ENCODE data around the gene CTNND2. TPM values are rescaled to one million over a fixed set of nuclear protein-coding genes. Genes with fewer than 3 reads are reported as not detected.

CTNND2 gene
- total RNA-seq, 1 experiment from 2014 or later, result 7.0 TPM

GRCh38 chr5:11010429-11011210 lies 893.6 kb downstream of the CTNND2 start:
- H2BK15ac ChIP-seq (ENCODE audit: low read depth, low read length), result no peak overlapping the region
- no peaks in the 10 kb centered on the region for H3K9me3 ChIP-seq (ENCODE audit: control insufficient read depth, low read depth, low read length)
- H4K5ac ChIP-seq (ENCODE audit: insufficient read length, low read depth, low read length), result no peak overlapping the region
- Mint-ChIP-seq H3K4me1 (peaks cover 0 to 5% of the 10 kb centered on the region in 2 experiments; a peak in 1 of 4 replicates), H3K4me3 (no peak overlapping the region), H3K9me3 (no peaks in the 10 kb centered on the region; a peak in 1 of 5 replicates), H3K27me3 (ENCODE audit: low read depth) (peaks cover 5% of the 10 kb centered on the region), H3K27ac (no peak overlapping the region), H3K36me3 (ENCODE audit: insufficient read depth in 1 of 3, low read depth in 3 of 3) (no peaks in the 10 kb centered on the region)
- H2BK120ac ChIP-seq (ENCODE audit: low read depth, low read length, poor library complexity, severe bottlenecking), result no peak overlapping the region
- no peak overlapping the region for H3K18ac ChIP-seq (ENCODE audit: insufficient read length, low read depth, low read length)
- no peaks in the 10 kb centered on the region for H3K79me1 ChIP-seq (ENCODE audit: insufficient read depth, low read depth, low read length, poor library complexity, severe bottlenecking)
- H2BK12ac ChIP-seq (ENCODE audit: insufficient read length, low read depth, low read length), result no peak overlapping the region
- H2BK5ac ChIP-seq (ENCODE audit: insufficient read length, low read length), result no peak overlapping the region
- no peak overlapping the region for H3K23ac ChIP-seq (ENCODE audit: insufficient read length, low read depth, low read length)
- H3K9ac ChIP-seq (ENCODE audit: extremely low read depth, insufficient read length, low read length), result no peak overlapping the region
- H4K8ac ChIP-seq (replicated peaks; ENCODE audit: insufficient read length, low read depth, low read length), result no peak overlapping the region
- WGBS (ENCODE audit: extremely low coverage, insufficient read length, low lambda C conversion rate), result no CpG with 5 or more reads among the region's 7 CpGs
- no peak overlapping the region for H2AFZ ChIP-seq (ENCODE audit: low read length)
- no peaks in the 10 kb centered on the region for H3K4me1 ChIP-seq (ENCODE audit: insufficient read depth, low read length)
- no peak overlapping the region for H3T11ph ChIP-seq (ENCODE audit: low read length)
- no peak overlapping the region for H2AK5ac ChIP-seq (ENCODE audit: insufficient read length, low read length)
- no peaks in the 10 kb centered on the region for H4K20me1 ChIP-seq (ENCODE audit: control insufficient read depth, insufficient read depth, insufficient read length)
- H3K23me2 ChIP-seq (ENCODE audit: insufficient read length, low read depth, low read length, poor library complexity, severe bottlenecking), result no peaks in the 10 kb centered on the region
- no peak overlapping the region for H2BK20ac ChIP-seq (ENCODE audit: low read depth, low read length, poor library complexity, severe bottlenecking)
- DNase-seq, result no peak
- no peaks in the 10 kb centered on the region for H3K79me2 ChIP-seq (ENCODE audit: insufficient read depth, low read length)
- no peak overlapping the region for H3K56ac ChIP-seq (ENCODE audit: insufficient read length, low read depth, low read length)
- no peak overlapping the region for H3K27ac ChIP-seq (ENCODE audit: insufficient read length, low read depth, low read length)
- no peak overlapping the region for H4K91ac ChIP-seq (ENCODE audit: insufficient read length, low read depth, low read length)
- no peak for TF ChIP-seq CTCF (conservative IDR thresholded peaks at IDR 0.05)
- H3K27me3 ChIP-seq (ENCODE audit: insufficient read depth, low read length), result no peaks in the 10 kb centered on the region
- H3K4ac ChIP-seq (ENCODE audit: low read depth, low read length), result no peak overlapping the region
- no peak overlapping the region for H3K14ac ChIP-seq (ENCODE audit: insufficient read depth, low read length)
- H3K4me2 ChIP-seq (ENCODE audit: insufficient read depth, insufficient read length, low read length), result no peak overlapping the region
